GM12878 (cell line): Measurements from ENCODE around the gene TFF1. TPM values are rescaled to one million over a fixed set of nuclear protein-coding genes. Genes with fewer than 3 reads are reported as not detected.

Experiments used
- ATAC-seq: fragments of 200-7000 bp; cut with Tn5 transposase; 3 replicates; pipeline ENCODE4 v1.9.1; 2020; ENCODE audit warnings: mild to moderate bottlenecking, moderate library complexity
- BruUV-seq: library from RNA; stranded (reverse); fragments of 400-500 nt; replicated peaks from 2 replicates; lab custom pipeline; 2021; lab: Mats Ljungman, UMichigan
- CTCF ChIA-PET: fragments of 300-600 bp; sonication (Branson Sonifier 250); formaldehyde crosslinking; extraction: SDS; loops from one replicate; lab custom pipeline; 2021; ENCODE audit warnings: inconsistent platforms; lab: Yijun Ruan, JAX
- POLR2A ChIA-PET: fragments of 350-600 bp; formaldehyde crosslinking; extraction: SDS; loops from one replicate; lab custom pipeline; 2021; ENCODE audit warnings: inconsistent platforms; lab: Charles Lee
- RAD21 ChIA-PET: fragments of 300-600 bp; sonication (Branson Sonifier 250); formaldehyde crosslinking; loops from one replicate; lab custom pipeline; 2023; ENCODE audit warnings: antibody characterized with exemption; ENCODE audit not compliant: unreplicated experiment; lab: Charles Lee
- SMC1A ChIA-PET: fragments of 300-600 bp; sonication (Branson Sonifier 250); formaldehyde crosslinking; loops from one replicate; lab custom pipeline; 2023; ENCODE audit not compliant: unreplicated experiment, uncharacterized antibody; lab: Charles Lee
- DNase-seq: peaks from one replicate; pipeline ENCODE4 v3.0.0-alpha.2; 2011; ENCODE audit warnings: low read depth, low spot score
- FAIRE-seq: peaks from 3 replicates; lab custom pipeline; 2011; peaks lifted over from hg19 to GRCh38; lab: Jason Lieb, UNC
- H2AFZ ChIP-seq: 2 replicates; pipeline ENCODE4 v1.6.0; 2011; ENCODE audit warnings: low read depth, low read length, control low read depth; ENCODE audit not compliant: control insufficient read depth
- H3K27ac ChIP-seq: 2 replicates; pipeline ENCODE4 v1.5.1; 2011; ENCODE audit warnings: control low read depth; ENCODE audit not compliant: control insufficient read depth, insufficient read depth
- H3K27me3 ChIP-seq, 2 experiments: replicated peaks in 1 of 2; 2 replicates each; pipeline versions ENCODE4 v1.6.0 to v1.6.1; 2011; ENCODE audit warnings: low read length in 1 of 2; ENCODE audit not compliant: control insufficient read depth in 2 of 2, insufficient read depth in 2 of 2
- H3K36me3 ChIP-seq, 2 experiments: 2 replicates each; pipeline ENCODE4 v1.5.1; 2011; ENCODE audit warnings: low read length in 1 of 2; ENCODE audit not compliant: control insufficient read depth in 2 of 2, insufficient read depth in 2 of 2
- H3K4me1 ChIP-seq: 2 replicates; pipeline ENCODE4 v1.6.1; 2011; ENCODE audit warnings: mild to moderate bottlenecking, low read length, moderate library complexity, mixed read lengths; ENCODE audit not compliant: control insufficient read depth, insufficient read depth
- H3K4me2 ChIP-seq: 2 replicates; pipeline ENCODE4 v1.6.0; 2011; ENCODE audit warnings: control low read depth; ENCODE audit not compliant: control insufficient read depth, insufficient read depth
- H3K4me3 ChIP-seq: fragments of 200-600 bp; sonication (generic); 2 replicates; pipeline ENCODE4 v1.5.1; 2016
- H3K79me2 ChIP-seq: 2 replicates; pipeline ENCODE4 v1.6.0; 2011; ENCODE audit warnings: low read length; ENCODE audit not compliant: control insufficient read depth, insufficient read depth
- H3K9ac ChIP-seq: 2 replicates; pipeline ENCODE4 v1.8.0; 2011; ENCODE audit warnings: low read length, control low read depth, mixed read lengths; ENCODE audit not compliant: control insufficient read depth, insufficient read depth
- H3K9me3 ChIP-seq: replicated peaks from 3 replicates; pipeline ENCODE4 v1.5.1; 2011; ENCODE audit warnings: mild to moderate bottlenecking, low read length; ENCODE audit not compliant: control insufficient read depth, insufficient read depth
- H4K20me1 ChIP-seq: 2 replicates; pipeline ENCODE4 v1.6.0; 2011; ENCODE audit not compliant: control insufficient read depth, insufficient read depth
- EP300 ChIP-seq, 2 experiments: fragments of 150-350 bp in 1 of 2; IDR thresholded peaks; 2 replicates each; pipeline ENCODE4 v1.6.1; 2011 to 2012; ENCODE audit warnings: low read depth in 2 of 2, low read length in 2 of 2, borderline replicate concordance in 1 of 2, improper control_type of control experiment in 1 of 2, inconsistent platforms in 1 of 2; ENCODE audit not compliant: control insufficient read depth in 1 of 2
- KAT2A ChIP-seq: conservative IDR thresholded peaks from 2 replicates; pipeline ENCODE4 v1.6.1; 2011; ENCODE audit warnings: low read depth, low read length; ENCODE audit not compliant: control insufficient read depth
- MTA3 ChIP-seq: IDR thresholded peaks from 2 replicates; pipeline ENCODE4 v1.6.1; 2012; ENCODE audit warnings: low read length, inconsistent platforms, borderline replicate concordance
- NFYA ChIP-seq: IDR thresholded peaks from 2 replicates; pipeline ENCODE4 v1.6.1; 2011; ENCODE audit warnings: low read depth, mild to moderate bottlenecking, low read length, improper control_type of control experiment, borderline replicate concordance
- PML ChIP-seq: IDR thresholded peaks from 2 replicates; pipeline ENCODE4 v1.6.1; 2012; ENCODE audit warnings: low read length, inconsistent platforms
- POLR2AphosphoS5 ChIP-seq: IDR thresholded peaks from 2 replicates; pipeline ENCODE4 v1.6.1; 2011; ENCODE audit warnings: mild to moderate bottlenecking, low read length, inconsistent platforms
- SIN3A ChIP-seq: IDR thresholded peaks from 2 replicates; pipeline ENCODE4 v1.6.1; 2012; ENCODE audit warnings: low read depth, low read length, improper control_type of control experiment
- SMAD1 ChIP-seq: fragments of 450-650 bp; IDR thresholded peaks from 2 replicates; pipeline ENCODE4 v1.6.1; 2018; ENCODE audit warnings: mild to moderate bottlenecking, low read depth; ENCODE audit not compliant: partially characterized antibody
- ZNF24 ChIP-seq: fragments of 450-650 bp; IDR thresholded peaks from 2 replicates; pipeline ENCODE4 v1.6.1; 2017; ENCODE audit warnings: antibody characterized with exemption, mild to moderate bottlenecking
- ZNF622 ChIP-seq: fragments of 450-650 bp; IDR thresholded peaks from 2 replicates; pipeline ENCODE4 v1.6.1; 2017; ENCODE audit warnings: mild to moderate bottlenecking, inconsistent platforms
- WGBS: methylation state at CpG from one replicate; pipeline ENCODE4 v1.1.6; 2016; ENCODE audit warnings: low lambda C conversion rate; ENCODE audit not compliant: insufficient replicate concordance, insufficient coverage; ENCODE audit errors: missing lambda C conversion rate; 5-methylcytosine and 5-hydroxymethylcytosine counted together
- in situ Hi-C: fragments of 300-500 bp; cut with MboI; formaldehyde crosslinking; loops from 9 replicates; pipeline ENCODE4 v1.14.3; 2018; ENCODE audit warnings: mixed read lengths
- intact Hi-C: fragments of 100-400 bp; cut with micrococcal nuclease; formaldehyde crosslinking; loops from one replicate; pipeline ENCODE4 v1.14.2; 2022; ENCODE audit not compliant: unreplicated experiment
- polyA plus RNA-seq, 11 experiments: library from polyadenylated mRNA; depleted of rRNA in 4 of 11; unstranded in 6 of 11; stranded (reverse) in 5 of 11; fragments of >200 nt; fragmentation: Nextera tagmentation in 4 of 11; fragmentation: Illumina TruSeq in 1 of 11; extraction: Ambion mirVana in 4 of 11; extraction: Trizol in 1 of 11; gene quantifications; 1 replicate in 1 of 11; 2 replicates in 10 of 11; pipeline versions ENCODE4 v1.2.1 to v1.2.3, GENCODE V29; 2011 to 2016; ENCODE audit warnings: inconsistent platforms in 2 of 11, missing spikeins in 2 of 11, low read depth in 1 of 11
- total RNA-seq, 4 experiments: library from RNA; depleted of rRNA in 3 of 4; stranded (reverse); fragments of >200 nt in 3 of 4; fragmentation: Illumina TruSeq in 1 of 4; extraction: Trizol in 1 of 4; gene quantifications; 2 replicates each; pipeline versions ENCODE4 v1.2.1 to v1.2.3, GENCODE V29; 2013 to 2021
- TF ChIP-seq, protein P1 (sequence below): IDR thresholded peaks from 2 replicates; pipeline ENCODE4 v1.6.1; 2012; ENCODE audit warnings: low read depth, low read length, improper control_type of control experiment
- TF ChIP-seq, protein P2 (sequence below): IDR thresholded peaks from 2 replicates; pipeline ENCODE4 v1.6.1; 2012; ENCODE audit warnings: mild to moderate bottlenecking, low read depth, low read length
- TF ChIP-seq, protein P3 (sequence below): fragments of 450-650 bp; IDR thresholded peaks from 2 replicates; pipeline ENCODE4 v1.6.1; 2017; ENCODE audit warnings: mild to moderate bottlenecking, low read depth, inconsistent platforms; ENCODE audit not compliant: poor library complexity, severe bottlenecking
- TF ChIP-seq, protein P4 (sequence below): fragments of 450-650 bp; IDR thresholded peaks from 2 replicates; pipeline ENCODE4 v1.6.1; 2017; ENCODE audit warnings: mild to moderate bottlenecking, moderate library complexity

TFF1 gene
- total and polyA plus RNA-seq, 10 of the 15 experiments (the other 5 are each of a cell fraction or from before 2014, with no cell fraction given) = 0.13 TPM; not detected in 9

DNA sequence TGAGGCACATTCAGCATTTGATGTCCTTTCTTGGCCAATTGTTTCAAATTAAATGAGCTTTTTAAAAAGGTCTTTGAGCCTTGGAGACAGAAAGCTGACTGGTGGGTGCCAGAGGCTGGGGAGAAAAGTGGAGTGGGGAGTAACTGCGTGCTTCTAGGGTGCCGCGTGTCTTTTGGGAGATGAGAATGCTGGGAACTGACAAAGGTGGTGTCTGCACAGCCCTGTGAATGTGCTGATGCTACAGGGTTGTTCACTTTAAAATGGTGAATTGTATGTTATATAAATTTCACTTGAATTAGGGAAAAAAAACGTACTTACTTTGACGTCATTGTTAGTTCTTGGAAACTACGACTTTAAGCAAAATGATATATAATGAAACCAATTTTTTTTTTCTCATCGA is 8.1 kb upstream of the TFF1 start:
- no peak overlapping the region for H3K4me3 ChIP-seq
- no peaks in the 10 kb centered on the region for H3K27me3 ChIP-seq
- BruUV-seq = no TSS peak
- H4K20me1 ChIP-seq = no peaks in the 10 kb centered on the region
- CTCF ChIA-PET = no interaction called here
- ATAC-seq (no peak), DNase-seq (no peak), FAIRE-seq (no peak)
- in situ Hi-C loops = no loop called here
- H3K4me2 ChIP-seq = no peak overlapping the region
- POLR2A ChIA-PET = no interaction called here
- no peaks in the 10 kb centered on the region for H3K79me2 ChIP-seq
- intact Hi-C loops = no loop called here
- H3K27ac ChIP-seq = no peak overlapping the region
- RAD21 ChIA-PET = interaction anchor here (1.1 to 1.5 kb wide), 3 partner anchors 18 to 69 kb away, joined by 3 read pairs; no protein-coding TSS in a partner anchor
- 55% methylated on average over 7 of the region's 7 CpGs for WGBS
- SMC1A ChIA-PET = no interaction called here
- no peak overlapping the region for H2AFZ ChIP-seq
- H3K4me1 ChIP-seq = no peaks in the 10 kb centered on the region
- H3K36me3 ChIP-seq = no peaks in the 10 kb centered on the region
- no peaks in the 10 kb centered on the region for H3K9me3 ChIP-seq
- no peak overlapping the region for H3K9ac ChIP-seq
- TF ChIP-seq KAT2A (no peak), SMAD1 (no peak), NFYA (no peak), PML (no peak), POLR2AphosphoS5 (no peak), ZNF622 (no peak), EP300 (IDR thresholded peaks at IDR 0.05; ENCODE audit: borderline replicate concordance in 1 of 2, control insufficient read depth in 1 of 2, low read depth in 2 of 2, low read length in 2 of 2) (no peak), SIN3A (no peak), MTA3 (no peak), ZNF24 (no peak)
- TF ChIP-seq, protein P1, sequence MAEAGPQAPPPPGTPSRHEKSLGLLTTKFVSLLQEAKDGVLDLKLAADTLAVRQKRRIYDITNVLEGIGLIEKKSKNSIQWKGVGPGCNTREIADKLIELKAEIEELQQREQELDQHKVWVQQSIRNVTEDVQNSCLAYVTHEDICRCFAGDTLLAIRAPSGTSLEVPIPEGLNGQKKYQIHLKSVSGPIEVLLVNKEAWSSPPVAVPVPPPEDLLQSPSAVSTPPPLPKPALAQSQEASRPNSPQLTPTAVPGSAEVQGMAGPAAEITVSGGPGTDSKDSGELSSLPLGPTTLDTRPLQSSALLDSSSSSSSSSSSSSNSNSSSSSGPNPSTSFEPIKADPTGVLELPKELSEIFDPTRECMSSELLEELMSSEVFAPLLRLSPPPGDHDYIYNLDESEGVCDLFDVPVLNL = no peak
- TF ChIP-seq, protein P2, sequence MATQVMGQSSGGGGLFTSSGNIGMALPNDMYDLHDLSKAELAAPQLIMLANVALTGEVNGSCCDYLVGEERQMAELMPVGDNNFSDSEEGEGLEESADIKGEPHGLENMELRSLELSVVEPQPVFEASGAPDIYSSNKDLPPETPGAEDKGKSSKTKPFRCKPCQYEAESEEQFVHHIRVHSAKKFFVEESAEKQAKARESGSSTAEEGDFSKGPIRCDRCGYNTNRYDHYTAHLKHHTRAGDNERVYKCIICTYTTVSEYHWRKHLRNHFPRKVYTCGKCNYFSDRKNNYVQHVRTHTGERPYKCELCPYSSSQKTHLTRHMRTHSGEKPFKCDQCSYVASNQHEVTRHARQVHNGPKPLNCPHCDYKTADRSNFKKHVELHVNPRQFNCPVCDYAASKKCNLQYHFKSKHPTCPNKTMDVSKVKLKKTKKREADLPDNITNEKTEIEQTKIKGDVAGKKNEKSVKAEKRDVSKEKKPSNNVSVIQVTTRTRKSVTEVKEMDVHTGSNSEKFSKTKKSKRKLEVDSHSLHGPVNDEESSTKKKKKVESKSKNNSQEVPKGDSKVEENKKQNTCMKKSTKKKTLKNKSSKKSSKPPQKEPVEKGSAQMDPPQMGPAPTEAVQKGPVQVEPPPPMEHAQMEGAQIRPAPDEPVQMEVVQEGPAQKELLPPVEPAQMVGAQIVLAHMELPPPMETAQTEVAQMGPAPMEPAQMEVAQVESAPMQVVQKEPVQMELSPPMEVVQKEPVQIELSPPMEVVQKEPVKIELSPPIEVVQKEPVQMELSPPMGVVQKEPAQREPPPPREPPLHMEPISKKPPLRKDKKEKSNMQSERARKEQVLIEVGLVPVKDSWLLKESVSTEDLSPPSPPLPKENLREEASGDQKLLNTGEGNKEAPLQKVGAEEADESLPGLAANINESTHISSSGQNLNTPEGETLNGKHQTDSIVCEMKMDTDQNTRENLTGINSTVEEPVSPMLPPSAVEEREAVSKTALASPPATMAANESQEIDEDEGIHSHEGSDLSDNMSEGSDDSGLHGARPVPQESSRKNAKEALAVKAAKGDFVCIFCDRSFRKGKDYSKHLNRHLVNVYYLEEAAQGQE = no peak
- TF ChIP-seq, protein P3, sequence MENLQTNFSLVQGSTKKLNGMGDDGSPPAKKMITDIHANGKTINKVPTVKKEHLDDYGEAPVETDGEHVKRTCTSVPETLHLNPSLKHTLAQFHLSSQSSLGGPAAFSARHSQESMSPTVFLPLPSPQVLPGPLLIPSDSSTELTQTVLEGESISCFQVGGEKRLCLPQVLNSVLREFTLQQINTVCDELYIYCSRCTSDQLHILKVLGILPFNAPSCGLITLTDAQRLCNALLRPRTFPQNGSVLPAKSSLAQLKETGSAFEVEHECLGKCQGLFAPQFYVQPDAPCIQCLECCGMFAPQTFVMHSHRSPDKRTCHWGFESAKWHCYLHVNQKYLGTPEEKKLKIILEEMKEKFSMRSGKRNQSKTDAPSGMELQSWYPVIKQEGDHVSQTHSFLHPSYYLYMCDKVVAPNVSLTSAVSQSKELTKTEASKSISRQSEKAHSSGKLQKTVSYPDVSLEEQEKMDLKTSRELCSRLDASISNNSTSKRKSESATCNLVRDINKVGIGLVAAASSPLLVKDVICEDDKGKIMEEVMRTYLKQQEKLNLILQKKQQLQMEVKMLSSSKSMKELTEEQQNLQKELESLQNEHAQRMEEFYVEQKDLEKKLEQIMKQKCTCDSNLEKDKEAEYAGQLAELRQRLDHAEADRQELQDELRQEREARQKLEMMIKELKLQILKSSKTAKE = no peak
- TF ChIP-seq, protein P4, sequence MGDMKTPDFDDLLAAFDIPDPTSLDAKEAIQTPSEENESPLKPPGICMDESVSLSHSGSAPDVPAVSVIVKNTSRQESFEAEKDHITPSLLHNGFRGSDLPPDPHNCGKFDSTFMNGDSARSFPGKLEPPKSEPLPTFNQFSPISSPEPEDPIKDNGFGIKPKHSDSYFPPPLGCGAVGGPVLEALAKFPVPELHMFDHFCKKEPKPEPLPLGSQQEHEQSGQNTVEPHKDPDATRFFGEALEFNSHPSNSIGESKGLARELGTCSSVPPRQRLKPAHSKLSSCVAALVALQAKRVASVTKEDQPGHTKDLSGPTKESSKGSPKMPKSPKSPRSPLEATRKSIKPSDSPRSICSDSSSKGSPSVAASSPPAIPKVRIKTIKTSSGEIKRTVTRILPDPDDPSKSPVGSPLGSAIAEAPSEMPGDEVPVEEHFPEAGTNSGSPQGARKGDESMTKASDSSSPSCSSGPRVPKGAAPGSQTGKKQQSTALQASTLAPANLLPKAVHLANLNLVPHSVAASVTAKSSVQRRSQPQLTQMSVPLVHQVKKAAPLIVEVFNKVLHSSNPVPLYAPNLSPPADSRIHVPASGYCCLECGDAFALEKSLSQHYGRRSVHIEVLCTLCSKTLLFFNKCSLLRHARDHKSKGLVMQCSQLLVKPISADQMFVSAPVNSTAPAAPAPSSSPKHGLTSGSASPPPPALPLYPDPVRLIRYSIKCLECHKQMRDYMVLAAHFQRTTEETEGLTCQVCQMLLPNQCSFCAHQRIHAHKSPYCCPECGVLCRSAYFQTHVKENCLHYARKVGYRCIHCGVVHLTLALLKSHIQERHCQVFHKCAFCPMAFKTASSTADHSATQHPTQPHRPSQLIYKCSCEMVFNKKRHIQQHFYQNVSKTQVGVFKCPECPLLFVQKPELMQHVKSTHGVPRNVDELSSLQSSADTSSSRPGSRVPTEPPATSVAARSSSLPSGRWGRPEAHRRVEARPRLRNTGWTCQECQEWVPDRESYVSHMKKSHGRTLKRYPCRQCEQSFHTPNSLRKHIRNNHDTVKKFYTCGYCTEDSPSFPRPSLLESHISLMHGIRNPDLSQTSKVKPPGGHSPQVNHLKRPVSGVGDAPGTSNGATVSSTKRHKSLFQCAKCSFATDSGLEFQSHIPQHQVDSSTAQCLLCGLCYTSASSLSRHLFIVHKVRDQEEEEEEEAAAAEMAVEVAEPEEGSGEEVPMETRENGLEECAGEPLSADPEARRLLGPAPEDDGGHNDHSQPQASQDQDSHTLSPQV = no peak
